Parathyroid adenoma (tissue), 2 donors: ENCODE measurements around the gene C14orf93.

ENCODE experiments used
- H2AFZ ChIP-seq: fragments of 300-600 bp; sonication (generic); one replicate; pipeline ENCODE4 v1.7.0; 2017; ENCODE audit warnings: antibody characterized with exemption, mild to moderate bottlenecking
- H3K27ac ChIP-seq: fragments of 300-600 bp; sonication (generic); one replicate; pipeline ENCODE4 v1.7.0; 2017
- H3K27me3 ChIP-seq: fragments of 300-600 bp; sonication (generic); one replicate; pipeline ENCODE4 v1.7.0; 2017; ENCODE audit warnings: low read length; ENCODE audit not compliant: control insufficient read depth, insufficient read depth
- H3K36me3 ChIP-seq: fragments of 300-600 bp; sonication (generic); one replicate; pipeline ENCODE4 v1.7.0; 2017; ENCODE audit warnings: low read length; ENCODE audit not compliant: control insufficient read depth, insufficient read depth
- H3K4me1 ChIP-seq: fragments of 300-600 bp; sonication (generic); one replicate; pipeline ENCODE4 v1.7.0; 2017; ENCODE audit warnings: control low read depth
- H3K4me2 ChIP-seq: fragments of 300-600 bp; sonication (generic); one replicate; pipeline ENCODE4 v1.7.0; 2017; ENCODE audit warnings: low read length
- H3K4me3 ChIP-seq: fragments of 300-600 bp; sonication (generic); one replicate; pipeline ENCODE4 v1.7.0; 2017; ENCODE audit warnings: low read depth, low read length
- H3K79me2 ChIP-seq: fragments of 300-600 bp; sonication (generic); one replicate; pipeline ENCODE4 v1.7.0; 2017; ENCODE audit warnings: control low read depth
- H3K9ac ChIP-seq: fragments of 300-600 bp; sonication (generic); one replicate; pipeline ENCODE4 v1.7.0; 2017; ENCODE audit warnings: mild to moderate bottlenecking
- H3K9me3 ChIP-seq: fragments of 300-600 bp; sonication (generic); one replicate; pipeline ENCODE4 v1.7.0; 2017; ENCODE audit warnings: low read length; ENCODE audit not compliant: control insufficient read depth
- TF ChIP-seq, protein P1 (sequence below): fragments of 300-600 bp; sonication (generic); IDR thresholded peaks from one replicate; pipeline ENCODE4 v1.7.0; 2017; ENCODE audit warnings: antibody characterized with exemption, mild to moderate bottlenecking
- donor health status: primary hyperparathyroidism.

The C14orf93 gene

DNA sequence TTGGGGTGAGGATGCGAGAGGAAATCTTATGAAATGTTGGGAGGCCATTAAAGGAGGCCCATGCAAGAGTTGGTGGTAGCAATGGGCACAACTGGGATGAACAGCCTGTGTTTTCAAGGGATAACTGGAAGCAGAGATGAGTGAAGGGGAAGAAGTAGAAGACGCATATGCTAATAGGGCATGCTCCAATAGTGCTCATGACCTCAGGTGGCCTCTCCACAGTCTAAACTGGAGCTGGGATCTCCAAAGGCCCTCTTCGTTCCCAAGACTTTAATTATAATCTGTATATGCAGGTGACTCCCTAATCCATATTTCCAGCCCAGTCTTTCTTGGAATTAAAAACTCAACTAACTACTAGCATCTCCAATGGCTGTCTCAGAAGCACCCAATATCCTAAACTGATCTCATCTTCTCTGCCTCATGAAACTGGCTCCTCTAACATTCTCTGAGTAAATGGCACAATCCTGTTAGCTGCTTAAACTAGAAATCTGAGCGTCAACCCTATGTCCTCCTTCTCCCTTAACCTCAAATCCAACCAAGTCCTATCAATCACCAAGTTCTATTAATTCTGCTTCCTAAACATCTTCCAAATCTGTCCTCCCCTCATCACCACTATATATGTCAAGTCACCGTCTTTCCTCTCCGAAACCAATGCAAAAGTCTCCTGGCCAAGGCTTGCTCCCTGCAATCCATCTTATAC lies 24.8 kb downstream of the C14orf93 start:
- no peaks in the 10 kb centered on the region for H3K36me3 ChIP-seq
- H3K4me2 ChIP-seq: no peak overlapping the region
- H3K79me2 ChIP-seq: no peaks in the 10 kb centered on the region
- no peak overlapping the region for H3K27ac ChIP-seq
- H3K9me3 ChIP-seq: no peaks in the 10 kb centered on the region
- TF ChIP-seq, protein P1, sequence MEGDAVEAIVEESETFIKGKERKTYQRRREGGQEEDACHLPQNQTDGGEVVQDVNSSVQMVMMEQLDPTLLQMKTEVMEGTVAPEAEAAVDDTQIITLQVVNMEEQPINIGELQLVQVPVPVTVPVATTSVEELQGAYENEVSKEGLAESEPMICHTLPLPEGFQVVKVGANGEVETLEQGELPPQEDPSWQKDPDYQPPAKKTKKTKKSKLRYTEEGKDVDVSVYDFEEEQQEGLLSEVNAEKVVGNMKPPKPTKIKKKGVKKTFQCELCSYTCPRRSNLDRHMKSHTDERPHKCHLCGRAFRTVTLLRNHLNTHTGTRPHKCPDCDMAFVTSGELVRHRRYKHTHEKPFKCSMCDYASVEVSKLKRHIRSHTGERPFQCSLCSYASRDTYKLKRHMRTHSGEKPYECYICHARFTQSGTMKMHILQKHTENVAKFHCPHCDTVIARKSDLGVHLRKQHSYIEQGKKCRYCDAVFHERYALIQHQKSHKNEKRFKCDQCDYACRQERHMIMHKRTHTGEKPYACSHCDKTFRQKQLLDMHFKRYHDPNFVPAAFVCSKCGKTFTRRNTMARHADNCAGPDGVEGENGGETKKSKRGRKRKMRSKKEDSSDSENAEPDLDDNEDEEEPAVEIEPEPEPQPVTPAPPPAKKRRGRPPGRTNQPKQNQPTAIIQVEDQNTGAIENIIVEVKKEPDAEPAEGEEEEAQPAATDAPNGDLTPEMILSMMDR: no peak
- no peak overlapping the region for H2AFZ ChIP-seq
- H3K27me3 ChIP-seq: no peaks in the 10 kb centered on the region
- no peak overlapping the region for H3K9ac ChIP-seq
- peaks cover 7% of the 10 kb centered on the region for H3K4me1 ChIP-seq
- H3K4me3 ChIP-seq: no peak overlapping the region

- Histone ChIP-seq H3K27me3 (no peaks in the 10 kb centered on the region), H3K4me2 (peak within 1 kb of the TSS; percentile 91), H3K4me3 (peak within 1 kb of the TSS; percentile 71), H3K4me1 (peaks cover 7% of the 10 kb centered on the region), H3K27ac (no peak within 1 kb of the TSS), H3K9ac (no peak within 1 kb of the TSS), H3K36me3 (no peaks in the 10 kb centered on the region), H3K79me2 (no peaks in the 10 kb centered on the region), H3K9me3 (no peaks in the 10 kb centered on the region), H2AFZ (peak within 1 kb of the TSS; percentile 79)
- TF ChIP-seq, protein P1: no peak
These were observed 27.3 kb downstream of the C14orf93 start, which contains the start of gene AJUBA for GRCh38 chr14:22982477-22983245. AJUBA (minus strand) TSS chr14:22982551; CDS start chr14:22982266, 285 bp downstream.

GRCh38 chr14:22981876-22982476 lies 28.0 kb downstream of the C14orf93 start:
- Histone ChIP-seq H3K27ac (no peak overlapping the region), H3K4me2 (peak overlapping the region; percentile 91), H3K27me3 (no peaks in the 10 kb centered on the region), H3K4me3 (peak overlapping the region; percentile 71), H3K4me1 (peaks cover 11% of the 10 kb centered on the region), H3K36me3 (no peaks in the 10 kb centered on the region), H2AFZ (peak overlapping the region; percentile 79), H3K9ac (no peak overlapping the region), H3K79me2 (no peaks in the 10 kb centered on the region), H3K9me3 (no peaks in the 10 kb centered on the region)
- TF ChIP-seq, protein P1: no peak

- Histone ChIP-seq H3K36me3 (no peaks in the 10 kb centered on the region), H3K4me1 (peaks cover 15% of the 10 kb centered on the region), H3K27me3 (no peaks in the 10 kb centered on the region), H3K4me2 (peak overlapping the region; percentile 91), H3K79me2 (no peaks in the 10 kb centered on the region), H3K9ac (no peak overlapping the region), H2AFZ (peak overlapping the region; percentile 79), H3K4me3 (peak overlapping the region; percentile 71), H3K9me3 (no peaks in the 10 kb centered on the region), H3K27ac (no peak overlapping the region)
- TF ChIP-seq, protein P1: no peak
These were observed 28.7 kb downstream of the C14orf93 start for GRCh38 chr14:22981090-22981875.
